Nephron (organoid): ENCODE results near the gene FAM234B.

Experiments
- H3K27ac Mint-ChIP-seq, 3 experiments: 2 replicates each; pipeline ENCODE4 v1.8.0; 2020; ENCODE audit warnings: mixed read lengths in 3 of 3, mild to moderate bottlenecking in 2 of 3, moderate library complexity in 1 of 3
- H3K27me3 Mint-ChIP-seq: 2 replicates; pipeline ENCODE4 v1.8.0; 2021; ENCODE audit warnings: low read depth, mild to moderate bottlenecking, moderate library complexity, mixed read lengths
- H3K36me3 Mint-ChIP-seq: 2 replicates; pipeline ENCODE4 v1.8.0; 2020; ENCODE audit warnings: low read depth, mixed read lengths
- H3K4me1 Mint-ChIP-seq: 2 replicates; pipeline ENCODE4 v1.8.0; 2020; ENCODE audit warnings: mixed read lengths
- H3K4me3 Mint-ChIP-seq, 3 experiments: 2 replicates each; pipeline ENCODE4 v1.8.0; 2020; ENCODE audit warnings: mild to moderate bottlenecking in 3 of 3, mixed read lengths in 3 of 3, moderate library complexity in 2 of 3
- H3K9me3 Mint-ChIP-seq: 2 replicates; pipeline ENCODE4 v1.8.0; 2020; ENCODE audit warnings: mixed read lengths
- TF ChIP-seq, protein P1 (sequence below), 3 experiments: fragments of 200-600 bp; sonication (generic); IDR thresholded peaks; one replicate each; pipeline ENCODE4 v1.5.0; 2021; ENCODE audit warnings: antibody characterized with exemption in 3 of 3; ENCODE audit not compliant: unreplicated experiment in 3 of 3

Gene FAM234B

DNA sequence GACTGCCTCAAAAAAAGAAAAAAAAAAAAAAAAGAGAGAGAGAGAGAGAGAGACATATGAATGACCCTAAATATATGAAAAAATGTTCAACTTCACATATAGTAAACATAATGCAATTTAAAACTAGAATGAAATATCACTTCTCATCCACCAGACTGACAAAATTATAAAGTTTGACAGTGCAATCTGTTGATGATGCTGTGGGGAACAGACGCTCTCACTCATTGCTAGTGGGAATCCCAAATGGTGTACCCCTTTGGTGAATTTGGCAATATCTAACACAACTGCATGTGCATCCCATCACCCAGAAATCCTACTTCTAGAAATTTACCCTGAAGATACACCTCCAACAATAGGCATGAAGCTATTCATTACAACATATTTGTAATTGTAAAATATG is 61.6 kb downstream of the FAM234B start:
- H3K4me3 Mint-ChIP-seq, result no peak overlapping the region

DNA sequence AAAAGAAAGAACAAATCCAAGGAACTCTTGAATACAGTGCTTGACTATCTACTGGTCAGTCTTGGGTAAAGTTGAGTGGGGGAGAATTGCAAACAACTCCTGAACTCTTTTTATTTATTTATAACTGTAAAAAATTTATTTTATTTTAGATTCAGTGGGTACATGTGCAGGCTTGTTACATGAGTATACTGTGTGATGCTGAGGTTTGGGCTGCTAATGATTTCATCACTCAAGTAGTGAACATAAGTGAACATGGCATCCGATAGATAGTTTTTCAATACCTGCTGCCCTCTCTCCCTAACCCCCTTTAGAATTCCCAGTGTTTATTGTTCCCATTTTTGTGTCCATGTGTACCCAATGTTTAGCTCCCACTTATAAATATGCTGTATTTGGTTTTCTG is 62.5 kb downstream of the FAM234B start:
- H3K27ac Mint-ChIP-seq, result no peak overlapping the region
- H3K9me3 Mint-ChIP-seq, result peaks cover 13% of the 10 kb centered on the region
- TF ChIP-seq, protein P1, sequence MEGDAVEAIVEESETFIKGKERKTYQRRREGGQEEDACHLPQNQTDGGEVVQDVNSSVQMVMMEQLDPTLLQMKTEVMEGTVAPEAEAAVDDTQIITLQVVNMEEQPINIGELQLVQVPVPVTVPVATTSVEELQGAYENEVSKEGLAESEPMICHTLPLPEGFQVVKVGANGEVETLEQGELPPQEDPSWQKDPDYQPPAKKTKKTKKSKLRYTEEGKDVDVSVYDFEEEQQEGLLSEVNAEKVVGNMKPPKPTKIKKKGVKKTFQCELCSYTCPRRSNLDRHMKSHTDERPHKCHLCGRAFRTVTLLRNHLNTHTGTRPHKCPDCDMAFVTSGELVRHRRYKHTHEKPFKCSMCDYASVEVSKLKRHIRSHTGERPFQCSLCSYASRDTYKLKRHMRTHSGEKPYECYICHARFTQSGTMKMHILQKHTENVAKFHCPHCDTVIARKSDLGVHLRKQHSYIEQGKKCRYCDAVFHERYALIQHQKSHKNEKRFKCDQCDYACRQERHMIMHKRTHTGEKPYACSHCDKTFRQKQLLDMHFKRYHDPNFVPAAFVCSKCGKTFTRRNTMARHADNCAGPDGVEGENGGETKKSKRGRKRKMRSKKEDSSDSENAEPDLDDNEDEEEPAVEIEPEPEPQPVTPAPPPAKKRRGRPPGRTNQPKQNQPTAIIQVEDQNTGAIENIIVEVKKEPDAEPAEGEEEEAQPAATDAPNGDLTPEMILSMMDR (IDR thresholded peaks at IDR 0.05; ENCODE audit: unreplicated experiment in 3 of 3), result no peak
- H3K4me3 Mint-ChIP-seq, result no peak overlapping the region
- H3K36me3 Mint-ChIP-seq, result peaks cover 5% of the 10 kb centered on the region
- no peaks in the 10 kb centered on the region for H3K27me3 Mint-ChIP-seq
- H3K4me1 Mint-ChIP-seq, result peaks cover 14% of the 10 kb centered on the region

More for the DNA sequence above, 61.6 kb downstream of the FAM234B start:
- H3K9me3 Mint-ChIP-seq, result peaks cover 13% of the 10 kb centered on the region
- H3K27ac Mint-ChIP-seq, result no peak overlapping the region
- TF ChIP-seq, protein P1 (IDR thresholded peaks at IDR 0.05; ENCODE audit: unreplicated experiment in 3 of 3), result no peak
- peaks cover 18% of the 10 kb centered on the region for H3K4me1 Mint-ChIP-seq
- H3K27me3 Mint-ChIP-seq, result no peaks in the 10 kb centered on the region
- peaks cover 5% of the 10 kb centered on the region for H3K36me3 Mint-ChIP-seq

DNA sequence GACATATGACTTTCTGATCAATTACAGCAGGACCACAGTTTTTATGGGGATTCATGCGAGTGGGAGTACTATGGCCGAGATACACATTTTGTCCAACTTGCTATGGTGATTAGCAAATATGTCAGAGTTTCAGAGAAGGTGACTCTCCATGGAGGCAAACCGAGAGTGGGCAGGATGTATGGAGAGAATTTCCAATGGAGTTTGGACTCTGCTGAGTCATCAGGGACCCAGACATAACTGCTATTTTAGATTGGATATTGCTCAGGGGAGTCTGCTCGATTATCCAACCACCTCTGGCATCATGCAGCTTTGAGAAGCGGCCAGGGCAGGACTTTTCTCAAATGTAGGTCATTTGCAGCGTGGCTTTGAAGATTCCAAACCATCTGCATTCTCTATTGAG is 68.8 kb downstream of the FAM234B start:
- H3K27me3 Mint-ChIP-seq, result no peaks in the 10 kb centered on the region
- peaks cover 25% of the 10 kb centered on the region for H3K4me1 Mint-ChIP-seq
- TF ChIP-seq, protein P1 (IDR thresholded peaks at IDR 0.05; ENCODE audit: unreplicated experiment in 3 of 3), result no peak
- peaks cover 14% of the 10 kb centered on the region for H3K9me3 Mint-ChIP-seq
- peaks cover 3% of the 10 kb centered on the region for H3K36me3 Mint-ChIP-seq
- H3K27ac Mint-ChIP-seq, result peak overlapping the region in 1 of 3 experiments; percentile 33
- H3K4me3 Mint-ChIP-seq, result no peak overlapping the region

DNA sequence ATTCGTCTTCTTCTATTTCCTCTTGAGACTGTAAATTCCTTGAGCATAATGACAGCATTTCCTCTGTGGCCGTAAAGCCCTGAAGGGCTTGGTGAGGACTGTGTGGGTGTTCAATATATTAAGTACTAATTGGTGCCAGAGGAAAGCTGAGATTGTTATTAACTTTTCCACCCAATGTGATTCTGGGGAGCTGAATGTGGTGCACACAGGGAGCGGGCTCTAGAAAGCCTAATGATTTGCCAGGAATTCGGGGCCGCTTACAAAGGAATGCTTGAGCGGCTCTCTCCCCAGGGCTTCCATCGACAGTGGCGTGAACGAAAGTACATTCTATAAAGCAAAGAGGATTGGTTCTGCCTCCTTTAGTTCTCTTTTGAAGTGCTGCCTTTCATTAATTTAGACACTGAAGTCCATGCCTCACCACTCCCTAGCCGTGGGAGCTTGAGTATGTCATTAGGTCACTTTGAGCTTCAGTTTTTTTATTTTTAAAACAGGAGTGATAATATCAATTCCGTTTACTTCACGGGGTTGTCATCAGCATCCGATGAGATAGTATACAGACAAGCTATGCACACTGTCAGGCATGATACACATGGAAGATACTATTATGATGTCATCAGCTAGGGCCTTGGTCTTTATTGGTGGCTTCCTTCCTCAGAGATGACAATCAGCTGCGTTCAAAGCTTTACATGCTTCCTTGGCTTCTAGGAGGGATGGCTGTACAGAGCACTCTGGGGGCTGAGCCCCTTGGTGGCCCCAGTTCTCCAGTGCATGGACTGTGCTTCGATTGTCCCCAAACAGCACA is 70.3 kb downstream of the FAM234B start:
- no peaks in the 10 kb centered on the region for H3K36me3 Mint-ChIP-seq
- H3K9me3 Mint-ChIP-seq, result peaks cover 3% of the 10 kb centered on the region
- H3K4me3 Mint-ChIP-seq, result no peak overlapping the region
- peak overlapping the region; percentile 52 to 76 (median 56) for H3K27ac Mint-ChIP-seq
- TF ChIP-seq, protein P1 (IDR thresholded peaks at IDR 0.05; ENCODE audit: unreplicated experiment in 3 of 3), result no peak
- H3K27me3 Mint-ChIP-seq, result no peaks in the 10 kb centered on the region
- peaks cover 25% of the 10 kb centered on the region for H3K4me1 Mint-ChIP-seq

DNA sequence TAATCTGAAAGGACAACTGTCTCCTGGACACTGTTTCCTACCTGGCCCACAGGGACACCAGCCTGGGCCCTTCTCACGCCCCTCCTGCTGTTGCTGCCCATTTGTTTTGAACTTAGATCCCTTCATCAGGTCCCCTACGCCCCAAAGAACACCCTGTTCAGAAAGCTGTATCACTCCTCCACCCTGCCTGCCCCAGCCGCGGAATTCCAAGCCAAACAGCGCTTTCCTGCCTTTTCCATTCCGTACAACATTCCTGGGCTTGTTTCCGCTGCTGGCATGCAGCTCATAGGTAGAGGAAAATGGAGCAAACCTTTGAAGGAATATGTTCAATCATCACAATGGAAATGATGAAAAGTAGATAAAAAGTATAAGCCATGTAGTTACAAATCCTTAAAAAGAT is 72.1 kb downstream of the FAM234B start:
- H3K4me3 Mint-ChIP-seq, result no peak overlapping the region

More for the DNA sequence above, 72.1 kb downstream of the FAM234B start:
- peak overlapping the region; percentile 2 to 43 (median 40) for H3K27ac Mint-ChIP-seq
- H3K4me1 Mint-ChIP-seq, result peaks cover 30% of the 10 kb centered on the region
- no peaks in the 10 kb centered on the region for H3K36me3 Mint-ChIP-seq
- no peaks in the 10 kb centered on the region for H3K27me3 Mint-ChIP-seq
- TF ChIP-seq, protein P1 (IDR thresholded peaks at IDR 0.05; ENCODE audit: unreplicated experiment in 3 of 3), result no peak
- H3K9me3 Mint-ChIP-seq, result peaks cover 2% of the 10 kb centered on the region
